Myocyte (in vitro differentiated cells): ENCODE measurements around the gene LCTL. TPM values are rescaled to one million over a fixed set of nuclear protein-coding genes. Genes with fewer than 3 reads are reported as not detected.
"Not testable (repeated sequence)": the region's sequence is repeated elsewhere in the genome, so short reads cannot be mapped to it uniquely, and the experiment has no call there.

Experiments used
- DNase-seq: peaks from one replicate; pipeline ENCODE4 v3.0.0-alpha.2; 2012; ENCODE audit warnings: low read depth
- total RNA-seq: library from RNA; depleted of rRNA; stranded (reverse); fragments of >200 nt; gene quantifications from 2 replicates; pipeline ENCODE4 v1.2.3, GENCODE V29; 2014

Gene LCTL
- total RNA-seq, 1 donor from 2014 or later = 0.13 TPM

GRCh38 chr15:66591322-66591862 is 25.6 kb upstream of the LCTL start:
- no peak for DNase-seq

GRCh38 chr15:66590435-66590834 is 24.6 kb upstream of the LCTL start:
- no peak for DNase-seq

GRCh38 chr15:66589429-66589828 is 23.6 kb upstream of the LCTL start:
- DNase-seq = not testable (repeated sequence)

GRCh38 chr15:66588971-66589370 is 23.2 kb upstream of the LCTL start:
- no peak for DNase-seq

- no peak for DNase-seq
Observed at GRCh38 chr15:66588537-66588936, 22.7 kb upstream of the LCTL start.

- no peak for DNase-seq
Observed at GRCh38 chr15:66587749-66588148, 22.0 kb upstream of the LCTL start.

- DNase-seq = no peak
Observed at GRCh38 chr15:66587020-66587419, 21.2 kb upstream of the LCTL start.

GRCh38 chr15:66586155-66586976 is 20.6 kb upstream of the LCTL start:
- DNase-seq = no peak

GRCh38 chr15:66581972-66582537 is 16.3 kb upstream of the LCTL start:
- no peak for DNase-seq

GRCh38 chr15:66580643-66581042 is 14.8 kb upstream of the LCTL start:
- peak; percentile 29 for DNase-seq

GRCh38 chr15:66578286-66578875 is 12.6 kb upstream of the LCTL start:
- DNase-seq = no peak

- DNase-seq = no peak
Observed at GRCh38 chr15:66574596-66574950, 8.8 kb upstream of the LCTL start.

- no peak for DNase-seq
Observed at GRCh38 chr15:66573719-66574595, 8.2 kb upstream of the LCTL start.

- DNase-seq = no peak
Observed at GRCh38 chr15:66573348-66573718, 7.5 kb upstream of the LCTL start.

- DNase-seq = no peak
Observed at GRCh38 chr15:66572146-66572545, 6.3 kb upstream of the LCTL start.

- DNase-seq = no peak
Observed at GRCh38 chr15:66570842-66571478, 5.2 kb upstream of the LCTL start.

- DNase-seq = no peak
Observed at GRCh38 chr15:66570327-66570726, 4.5 kb upstream of the LCTL start.

GRCh38 chr15:66569461-66570137 is 3.8 kb upstream of the LCTL start:
- no peak for DNase-seq

- no peak for DNase-seq
Observed at GRCh38 chr15:66567897-66568296, 2.1 kb upstream of the LCTL start.

- peak; percentile 68 for DNase-seq
Observed at GRCh38 chr15:66566963-66567531, 1.2 kb upstream of the LCTL start.
